GM12872 (cell line): ENCODE measurements around the gene SRSF4.

Experiments used
- TF ChIP-seq, protein P1 (sequence below): IDR thresholded peaks from 3 replicates; pipeline ENCODE4 v1.5.1; 2011; ENCODE audit warnings: low read depth, mild to moderate bottlenecking, low read length, moderate library complexity; ENCODE audit not compliant: insufficient read depth

Gene SRSF4

DNA sequence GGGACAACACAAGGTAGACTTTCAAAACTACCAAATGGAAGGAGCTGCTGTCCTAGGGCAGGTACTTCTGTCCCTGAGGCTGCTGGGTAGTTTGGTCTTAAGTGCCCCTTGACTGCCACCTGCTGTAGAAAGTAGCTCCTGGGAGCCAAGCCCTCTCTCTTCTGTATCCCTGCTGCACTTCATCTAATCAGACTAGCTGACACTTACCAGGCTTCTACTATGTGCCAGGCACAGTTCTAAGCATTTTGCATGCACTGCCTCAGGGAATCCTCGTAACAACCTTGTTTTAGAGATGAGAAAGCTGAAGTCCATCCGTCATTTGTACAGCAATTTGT lies 15.9 kb upstream of the SRSF4 start:
- TF ChIP-seq, protein P1, sequence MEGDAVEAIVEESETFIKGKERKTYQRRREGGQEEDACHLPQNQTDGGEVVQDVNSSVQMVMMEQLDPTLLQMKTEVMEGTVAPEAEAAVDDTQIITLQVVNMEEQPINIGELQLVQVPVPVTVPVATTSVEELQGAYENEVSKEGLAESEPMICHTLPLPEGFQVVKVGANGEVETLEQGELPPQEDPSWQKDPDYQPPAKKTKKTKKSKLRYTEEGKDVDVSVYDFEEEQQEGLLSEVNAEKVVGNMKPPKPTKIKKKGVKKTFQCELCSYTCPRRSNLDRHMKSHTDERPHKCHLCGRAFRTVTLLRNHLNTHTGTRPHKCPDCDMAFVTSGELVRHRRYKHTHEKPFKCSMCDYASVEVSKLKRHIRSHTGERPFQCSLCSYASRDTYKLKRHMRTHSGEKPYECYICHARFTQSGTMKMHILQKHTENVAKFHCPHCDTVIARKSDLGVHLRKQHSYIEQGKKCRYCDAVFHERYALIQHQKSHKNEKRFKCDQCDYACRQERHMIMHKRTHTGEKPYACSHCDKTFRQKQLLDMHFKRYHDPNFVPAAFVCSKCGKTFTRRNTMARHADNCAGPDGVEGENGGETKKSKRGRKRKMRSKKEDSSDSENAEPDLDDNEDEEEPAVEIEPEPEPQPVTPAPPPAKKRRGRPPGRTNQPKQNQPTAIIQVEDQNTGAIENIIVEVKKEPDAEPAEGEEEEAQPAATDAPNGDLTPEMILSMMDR, result peak; percentile 61

DNA sequence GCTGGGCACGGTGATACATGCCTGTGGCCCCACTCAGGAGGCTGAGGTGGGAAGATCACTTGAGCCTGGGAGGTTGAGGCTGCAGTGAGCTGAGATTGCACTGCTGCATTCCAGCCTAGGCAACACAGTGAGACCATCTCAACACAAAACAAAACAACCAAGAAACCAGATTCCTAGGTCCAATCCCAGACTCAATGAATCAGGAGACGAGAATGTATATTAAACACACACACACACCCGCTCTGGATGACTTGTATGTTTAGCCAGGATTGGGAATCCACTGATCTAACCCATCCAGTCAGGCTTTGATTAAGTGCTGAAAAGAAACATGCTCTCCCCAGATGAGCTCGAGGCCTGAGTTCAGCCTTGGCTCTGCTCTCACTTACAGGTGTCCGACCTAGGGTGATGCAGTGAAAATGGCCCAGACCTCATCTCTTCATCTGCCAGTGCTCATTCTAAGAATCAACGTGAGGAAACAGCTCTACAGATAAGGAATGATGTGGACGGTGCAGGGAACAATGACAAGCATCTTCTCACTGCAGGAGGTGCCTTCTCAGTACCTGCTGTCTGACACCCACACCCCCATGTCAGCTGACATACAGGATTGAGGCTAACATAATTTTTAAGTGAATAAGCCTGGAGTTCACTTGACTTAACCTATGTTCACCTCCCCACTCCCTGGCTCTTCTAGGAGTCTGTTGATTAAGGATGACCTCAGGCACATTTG lies 15.3 kb upstream of the SRSF4 start:
- TF ChIP-seq, protein P1, result no peak

DNA sequence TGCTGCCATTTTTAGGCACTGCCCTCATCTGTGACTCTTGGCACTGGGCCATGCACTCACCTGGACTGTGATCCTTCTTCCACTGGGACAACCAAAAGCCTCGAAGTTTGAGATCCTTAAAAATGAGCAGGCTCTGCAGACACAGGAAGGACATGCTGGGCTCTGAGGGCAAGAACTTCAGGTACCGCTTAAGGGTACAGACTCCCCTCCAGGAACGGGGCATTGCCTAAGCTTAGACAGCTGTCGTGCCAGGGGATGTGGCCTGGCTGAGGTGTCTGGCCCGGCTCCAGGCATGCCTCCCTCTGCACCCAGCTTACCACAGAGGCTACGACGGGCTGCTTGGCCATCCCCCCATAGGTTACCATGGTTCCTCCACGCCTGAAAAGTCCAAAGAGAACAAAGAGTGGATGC lies 14.2 kb upstream of the SRSF4 start:
- TF ChIP-seq, protein P1, result no peak

DNA sequence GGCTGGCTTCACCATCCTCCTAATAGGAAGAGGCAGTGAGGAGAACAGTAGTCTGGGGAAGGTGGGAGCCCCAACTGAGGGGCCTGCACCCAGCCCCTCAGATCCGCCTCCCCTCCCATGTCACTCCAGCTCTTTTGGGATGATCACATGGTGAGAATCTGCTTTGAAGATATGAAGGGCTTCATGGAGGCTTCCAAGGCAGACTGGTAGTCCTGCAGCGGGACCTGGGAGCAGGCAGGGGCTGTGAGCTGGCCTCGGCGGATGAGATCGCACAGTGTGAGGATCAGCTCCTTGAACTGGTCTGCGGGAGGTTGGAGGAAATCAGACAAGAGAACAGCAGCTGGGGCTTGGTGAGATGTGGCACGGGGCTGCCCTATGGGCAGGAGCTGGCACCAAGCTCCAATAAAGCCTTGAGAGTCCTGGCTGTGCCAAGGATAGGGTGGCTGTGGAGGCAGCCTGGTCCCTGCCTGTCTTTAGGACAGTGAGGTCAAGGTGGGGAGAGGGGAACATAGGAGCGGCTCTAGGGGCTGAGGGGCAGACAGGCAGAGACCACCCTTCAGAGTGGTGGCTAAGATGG lies 12.3 kb upstream of the SRSF4 start:
- TF ChIP-seq, protein P1, result no peak

DNA sequence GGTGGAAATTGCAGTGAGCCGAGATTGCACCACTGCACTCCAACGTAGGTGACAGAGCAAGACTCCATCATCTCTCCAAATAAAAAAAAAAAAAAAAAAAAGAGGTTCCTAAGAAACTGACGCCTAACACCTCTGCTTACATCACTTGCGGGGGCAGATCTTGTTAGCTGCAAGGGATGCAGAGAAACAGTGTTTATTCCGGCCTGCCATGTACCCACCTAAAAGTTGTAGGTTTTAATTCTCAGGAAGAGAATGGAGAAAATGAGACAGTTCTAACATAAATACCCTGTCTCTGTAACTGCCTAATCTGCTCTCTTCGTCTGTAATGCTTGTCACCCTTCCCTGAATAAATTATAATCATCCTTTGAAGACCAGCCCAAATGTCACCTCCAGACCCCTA lies 9.0 kb upstream of the SRSF4 start:
- TF ChIP-seq, protein P1, result no peak

DNA sequence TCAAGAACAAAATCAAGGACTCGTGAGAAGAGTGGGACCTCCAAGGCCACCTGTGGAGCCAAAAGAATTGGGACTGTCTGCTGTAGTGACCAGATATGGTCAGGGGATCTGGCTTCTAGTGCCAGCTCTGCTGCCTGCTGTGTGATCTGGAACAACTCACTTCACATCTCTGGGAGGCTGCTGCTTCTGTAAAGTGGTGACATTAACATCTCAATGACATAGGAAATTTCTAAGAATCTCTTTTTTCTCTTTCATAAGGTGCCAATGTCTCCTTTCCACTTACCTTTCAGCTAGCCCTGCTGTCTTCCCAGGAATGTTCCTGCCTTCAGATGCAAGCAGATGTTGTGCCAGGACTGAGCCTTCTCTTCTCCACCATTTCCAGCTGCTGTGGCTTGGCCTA lies 5.0 kb upstream of the SRSF4 start:
- TF ChIP-seq, protein P1, result no peak

DNA sequence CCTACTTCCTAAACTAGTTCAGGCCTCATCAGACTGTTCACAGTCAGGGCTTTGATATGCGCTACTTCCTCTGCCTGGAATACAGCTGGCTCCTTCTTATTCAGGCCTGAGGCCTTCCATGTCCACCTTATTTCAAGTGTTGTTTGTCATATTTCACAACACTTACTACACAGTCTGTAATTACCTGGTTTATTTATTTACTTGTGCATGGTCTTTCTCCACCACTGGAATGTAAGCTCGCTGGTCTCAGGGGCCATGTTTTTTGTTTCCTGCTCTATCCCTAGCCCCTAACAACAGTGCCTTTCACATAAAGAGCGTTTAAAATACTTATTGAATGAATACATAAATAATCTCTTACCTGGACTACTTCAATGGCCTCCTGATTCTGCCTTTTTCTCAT lies 4.6 kb upstream of the SRSF4 start:
- TF ChIP-seq, protein P1, result no peak
